Testis (tissue), 3 donors: ENCODE results near the gene SCAPER. TPM values are rescaled to one million over a fixed set of nuclear protein-coding genes. Genes with fewer than 3 reads are reported as not detected.
"Not testable (repeated sequence)": the region's sequence is repeated elsewhere in the genome, so short reads cannot be mapped to it uniquely, and the experiment has no call there.

ENCODE experiments used
- DNase-seq: peaks from one replicate; pipeline ENCODE4 v3.0.0-alpha.2; 2019
- H3K27ac ChIP-seq, 2 donors: fragments of 200-600 bp; sonication (generic); one replicate each; pipeline ENCODE4 v1.5.1; 2019
- H3K27me3 ChIP-seq: fragments of 200-600 bp; sonication (generic); one replicate; pipeline ENCODE4 v1.5.1; 2019
- H3K36me3 ChIP-seq: fragments of 200-600 bp; sonication (generic); one replicate; pipeline ENCODE4 v1.5.1; 2017; ENCODE audit warnings: low read depth; ENCODE audit errors: missing control alignments
- H3K4me1 ChIP-seq: fragments of 200-600 bp; sonication (generic); one replicate; pipeline ENCODE4 v1.5.1; 2019
- H3K4me3 ChIP-seq, 2 donors: fragments of 200-600 bp; sonication (generic); one replicate each; pipeline ENCODE4 v1.5.1; 2017 to 2019
- H3K9me3 ChIP-seq: fragments of 200-600 bp; sonication (generic); one replicate; pipeline ENCODE4 v1.5.1; 2017
- CTCF ChIP-seq, 3 experiments: fragments of 450-650 bp in 2 of 3; fragments of 200-600 bp in 1 of 3; sonication (generic) in 1 of 3; IDR thresholded peaks; one replicate each; pipeline ENCODE4 v1.5.1; 2016 to 2019; ENCODE audit warnings: antibody characterized with exemption in 3 of 3, mild to moderate bottlenecking in 2 of 3, moderate library complexity in 1 of 3
- POLR2A ChIP-seq: fragments of 450-650 bp; IDR thresholded peaks from one replicate; pipeline ENCODE4 v1.6.1; 2017; ENCODE audit warnings: antibody characterized with exemption, mild to moderate bottlenecking, moderate library complexity
- WGBS, 2 donors: methylation state at CpG; one replicate each; pipeline ENCODE4 v1.1.5; 2018; 5-methylcytosine and 5-hydroxymethylcytosine counted together
- intact Hi-C: fragments of 100-400 bp; cut with DNase I; formaldehyde crosslinking; loops from one replicate; pipeline ENCODE4 v1.15.1; 2023; ENCODE audit warnings: low total_unique reads
- polyA plus RNA-seq: library from polyadenylated mRNA; stranded (reverse); fragments of 350-450 nt; fragmentation: Illumina TruSeq; extraction: RNeasy Lipid Tissue Mini Kit (QIAGEN cat#74804); gene quantifications from one replicate; pipeline ENCODE4 v1.2.3, GENCODE V29; 2014; ENCODE audit warnings: low read depth, low replicate concordance; ENCODE audit not compliant: insufficient read depth
- total RNA-seq, 2 donors: library from RNA; depleted of rRNA; stranded (reverse); fragments of >200 nt; gene quantifications; one replicate each; pipeline ENCODE4 v1.2.3, GENCODE V29; 2016

The SCAPER gene
- total and polyA plus RNA-seq, 3 donors from 2014 or later = 43.7 to 60.7 (median 54.8) TPM

GRCh38 chr15:76912430-76912829 is 7.3 kb upstream of the SCAPER start:
- H3K27me3 ChIP-seq = no peaks in the 10 kb centered on the region
- H3K4me1 ChIP-seq = no peaks in the 10 kb centered on the region
- intact Hi-C loops = no loop called here
- 93% methylated on average over 4 of the region's 4 CpGs for WGBS, 2 donors
- H3K9me3 ChIP-seq = no peaks in the 10 kb centered on the region
- no peak for DNase-seq
- H3K27ac ChIP-seq = no peak overlapping the region
- no peaks in the 10 kb centered on the region for H3K36me3 ChIP-seq
- TF ChIP-seq CTCF (IDR thresholded peaks at IDR 0.05) = no peak
- TF ChIP-seq POLR2A = no peak
- no peak overlapping the region for H3K4me3 ChIP-seq

GRCh38 chr15:76905855-76906254 is 715 bp upstream of the SCAPER start:
- no peak for DNase-seq
- Histone ChIP-seq H3K27ac (peak overlapping the region; percentile 95 to 96), H3K4me3 (peak overlapping the region; percentile 83 to 87), H3K36me3 (no peaks in the 10 kb centered on the region), H3K9me3 (no peaks in the 10 kb centered on the region), H3K27me3 (no peaks in the 10 kb centered on the region), H3K4me1 (no peaks in the 10 kb centered on the region)
- WGBS, 2 donors = 9 to 20% methylated on average over 9 of the region's 9 CpGs
- no peak for TF ChIP-seq POLR2A
- TF ChIP-seq CTCF (IDR thresholded peaks at IDR 0.05) = no peak
- intact Hi-C loops = no loop called here

- TF ChIP-seq CTCF (IDR thresholded peaks at IDR 0.05) (no peak), POLR2A (no peak)
- no peaks in the 10 kb centered on the region for H3K27me3 ChIP-seq
- intact Hi-C loops = no loop called here
- H3K4me1 ChIP-seq = no peaks in the 10 kb centered on the region
- H3K9me3 ChIP-seq = no peaks in the 10 kb centered on the region
- 1 to 3% methylated on average over 16 to 19 of the region's 29 CpGs for WGBS, 2 donors
- peak; percentile 46 for DNase-seq
- H3K27ac ChIP-seq = peak overlapping the region; percentile 95 to 96
- peak overlapping the region; percentile 83 to 87 for H3K4me3 ChIP-seq
- H3K36me3 ChIP-seq = no peaks in the 10 kb centered on the region
These were observed 603 bp downstream of the SCAPER start for GRCh38 chr15:76904461-76905012.

GRCh38 chr15:76903251-76903681 is 1.9 kb downstream of the SCAPER start:
- Histone ChIP-seq H3K36me3 (no peaks in the 10 kb centered on the region), H3K4me1 (no peaks in the 10 kb centered on the region), H3K27ac (no peak overlapping the region), H3K9me3 (no peaks in the 10 kb centered on the region), H3K27me3 (no peaks in the 10 kb centered on the region), H3K4me3 (no peak overlapping the region)
- DNase-seq = no peak
- TF ChIP-seq POLR2A (no peak), CTCF (IDR thresholded peaks at IDR 0.05) (no peak)
- intact Hi-C loops = no loop called here

GRCh38 chr15:76901965-76902364 is 3.2 kb downstream of the SCAPER start:
- H3K27me3 ChIP-seq = no peaks in the 10 kb centered on the region
- no peaks in the 10 kb centered on the region for H3K4me1 ChIP-seq
- WGBS, 2 donors = 95 to 100% methylated on average over 2 of the region's 2 CpGs
- DNase-seq = no peak
- intact Hi-C loops = no loop called here
- TF ChIP-seq CTCF (IDR thresholded peaks at IDR 0.05) = no peak
- H3K27ac ChIP-seq = no peak overlapping the region
- no peaks in the 10 kb centered on the region for H3K9me3 ChIP-seq
- H3K4me3 ChIP-seq = no peak overlapping the region
- no peaks in the 10 kb centered on the region for H3K36me3 ChIP-seq

- H3K4me3 ChIP-seq, DNase-seq, H3K36me3 ChIP-seq, H3K9me3 ChIP-seq, intact Hi-C loops, H3K4me1 ChIP-seq, H3K27me3 ChIP-seq, H3K27ac ChIP-seq: not testable (repeated sequence)
- WGBS, 2 donors = 75 to 83% methylated on average over 2 to 5 of the region's 6 CpGs
These were observed 5.2 kb downstream of the SCAPER start for GRCh38 chr15:76899931-76900310.

GRCh38 chr15:76899176-76899930 is 5.8 kb downstream of the SCAPER start:
- DNase-seq, H3K27ac ChIP-seq, H3K9me3 ChIP-seq, H3K36me3 ChIP-seq, H3K27me3 ChIP-seq, H3K4me1 ChIP-seq, intact Hi-C loops, H3K4me3 ChIP-seq: not testable (repeated sequence)
- 91 to 95% methylated on average over 35 to 39 of the region's 39 CpGs for WGBS, 2 donors
